Brain microvascular endothelial cell (primary cell): Measurements from ENCODE around the gene DICER1.

Experiments used
- DNase-seq: peaks from one replicate; pipeline ENCODE4 v3.0.0-alpha.2; 2020
- H3K27ac ChIP-seq: fragments of 250-450 bp; sonication (Bioruptor Pico); 2 replicates; pipeline ENCODE4 v1.5.1; 2020; ENCODE audit warnings: mild to moderate bottlenecking, moderate library complexity
- H3K27me3 ChIP-seq: fragments of 250-450 bp; sonication (Bioruptor Pico); replicated peaks from 2 replicates; pipeline ENCODE4 v1.5.1; 2020; ENCODE audit warnings: mild to moderate bottlenecking
- H3K36me3 ChIP-seq: fragments of 250-450 bp; sonication (Bioruptor Pico); replicated peaks from 2 replicates; pipeline ENCODE4 v1.5.1; 2020; ENCODE audit warnings: mild to moderate bottlenecking
- H3K4me3 ChIP-seq: 2 replicates; pipeline ENCODE4 v1.5.1; 2011; ENCODE audit warnings: low read depth, mild to moderate bottlenecking, control low read depth, low read length, moderate library complexity
- CTCF ChIP-seq: IDR thresholded peaks from 2 replicates; pipeline ENCODE4 v1.5.1; 2011; ENCODE audit warnings: low read depth, mild to moderate bottlenecking, moderate library complexity, low read length, control low read depth, inconsistent platforms; ENCODE audit errors: missing control alignments
- in situ Hi-C: cut with HindIII; loops from 2 replicates; pipeline ENCODE4 v1.10.0; 2017; ENCODE audit warnings: low sequenced_read_pairs, low pct_ligation_motif_present

Gene DICER1

GRCh38 chr14:95045836-95046430, 111.4 kb downstream of the DICER1 start:
- no peaks in the 10 kb centered on the region for H3K27me3 ChIP-seq
- H3K27ac ChIP-seq: no peak overlapping the region
- no peak overlapping the region for H3K4me3 ChIP-seq
- in situ Hi-C loops: no loop called here
- TF ChIP-seq CTCF: no peak
- no peak for DNase-seq
- H3K36me3 ChIP-seq: no peaks in the 10 kb centered on the region

GRCh38 chr14:95045106-95045701, 112.1 kb downstream of the DICER1 start:
- in situ Hi-C loops: no loop called here
- no peak overlapping the region for H3K27ac ChIP-seq

GRCh38 chr14:95044463-95045105, 112.7 kb downstream of the DICER1 start:
- DNase-seq: no peak
- in situ Hi-C loops: no loop called here
- Histone ChIP-seq H3K27ac (no peak overlapping the region), H3K27me3 (no peaks in the 10 kb centered on the region), H3K4me3 (no peak overlapping the region), H3K36me3 (no peaks in the 10 kb centered on the region)
- no peak for TF ChIP-seq CTCF

More at GRCh38 chr14:95045106-95045701, 112.1 kb downstream of the DICER1 start:
- no peak for TF ChIP-seq CTCF
- H3K4me3 ChIP-seq: no peak overlapping the region
- DNase-seq: no peak
- H3K36me3 ChIP-seq: no peaks in the 10 kb centered on the region
- H3K27me3 ChIP-seq: no peaks in the 10 kb centered on the region

DNA sequence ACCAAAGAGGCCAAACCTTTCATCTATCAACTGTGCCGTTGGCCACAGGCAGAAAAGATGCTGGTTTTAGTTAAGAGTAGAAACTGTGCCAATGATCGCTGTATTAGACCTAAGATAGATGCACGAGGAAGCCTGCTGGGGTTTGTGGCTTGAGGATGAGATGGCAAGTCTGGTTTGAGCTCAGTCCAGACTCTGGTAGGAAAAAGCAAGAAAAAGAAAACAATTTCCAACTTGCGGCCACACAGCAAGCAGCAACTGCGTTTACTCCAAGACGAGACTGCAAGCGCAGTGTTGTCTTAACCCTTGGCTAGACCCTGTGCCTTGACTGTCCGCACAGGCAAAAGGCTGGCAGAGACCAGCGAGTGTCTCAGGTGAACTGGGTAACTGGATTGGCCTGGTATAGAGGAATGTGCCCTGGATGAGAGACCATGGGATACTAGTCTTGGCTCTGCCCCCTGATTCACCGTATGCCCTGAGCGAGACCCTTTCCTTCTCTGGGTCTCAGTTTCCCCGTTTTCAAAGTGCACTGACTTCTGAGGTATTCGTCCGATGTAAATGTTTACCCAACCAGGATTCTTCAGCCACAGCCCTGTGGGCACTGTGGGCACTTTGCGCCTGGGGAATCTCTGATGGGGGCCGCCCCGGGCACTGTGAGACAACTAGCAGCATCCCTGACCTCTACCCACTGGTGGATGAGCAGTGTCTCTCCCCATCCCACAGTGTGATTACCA, 113.4 kb downstream of the DICER1 start:
- DNase-seq: no peak
- Histone ChIP-seq H3K36me3 (no peaks in the 10 kb centered on the region), H3K27me3 (no peaks in the 10 kb centered on the region), H3K4me3 (no peak overlapping the region), H3K27ac (no peak overlapping the region)
- TF ChIP-seq CTCF: no peak
- in situ Hi-C loops: no loop called here

DNA sequence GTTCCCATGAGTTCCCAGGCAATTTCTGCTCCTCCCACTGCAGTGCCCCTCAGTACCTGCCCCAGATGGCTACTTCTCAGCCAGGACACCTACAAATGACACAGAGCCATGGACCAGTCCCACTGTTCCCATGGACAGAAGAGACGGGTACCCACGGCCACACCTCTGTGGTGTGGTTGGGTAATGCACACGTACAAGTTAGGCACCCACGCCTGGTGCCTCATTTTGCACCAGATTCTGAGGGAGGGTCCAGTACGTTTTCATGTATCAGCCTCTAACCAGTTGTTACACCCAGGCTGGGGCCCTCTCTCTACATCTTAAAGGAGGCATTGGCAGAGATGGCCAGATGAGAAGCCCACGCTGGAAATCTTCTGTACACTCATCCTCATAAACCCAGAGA, 114.0 kb downstream of the DICER1 start:
- Histone ChIP-seq H3K36me3 (no peaks in the 10 kb centered on the region), H3K27ac (no peak overlapping the region), H3K4me3 (no peak overlapping the region), H3K27me3 (no peaks in the 10 kb centered on the region)
- in situ Hi-C loops: no loop called here
- no peak for DNase-seq
- TF ChIP-seq CTCF: no peak
